Fibroblast of lung (primary cell): ENCODE data around the gene CROCC2. TPM values are rescaled to one million over a fixed set of nuclear protein-coding genes. Genes with fewer than 3 reads are reported as not detected.

Experiments
- DNase-seq, 2 donors: peaks; one replicate each; pipeline versions ENCODE4 v3.0.0 to v3.0.0-alpha.2; 2010; ENCODE audit warnings: low read depth in 2 of 2
- H2AFZ ChIP-seq: 2 replicates; pipeline ENCODE4 v1.5.1; 2012; ENCODE audit warnings: low read length, control low read depth, inconsistent platforms
- H3K27ac ChIP-seq: 2 replicates; pipeline ENCODE4 v1.5.1; 2011; ENCODE audit warnings: low read length, control low read depth; ENCODE audit not compliant: insufficient read depth
- H3K27me3 ChIP-seq: 2 replicates; pipeline ENCODE4 v1.5.1; 2011; ENCODE audit warnings: mild to moderate bottlenecking, low read length; ENCODE audit not compliant: control insufficient read depth, insufficient read depth
- H3K36me3 ChIP-seq: 2 replicates; pipeline ENCODE4 v1.5.1; 2011; ENCODE audit warnings: low read length; ENCODE audit not compliant: control insufficient read depth, insufficient read depth
- H3K4me1 ChIP-seq: 2 replicates; pipeline ENCODE4 v1.5.1; 2011; ENCODE audit warnings: low read length; ENCODE audit not compliant: control insufficient read depth, insufficient read depth; ENCODE audit errors: extremely low read depth
- H3K4me2 ChIP-seq: 2 replicates; pipeline ENCODE4 v1.5.1; 2011; ENCODE audit warnings: low read length, control low read depth; ENCODE audit not compliant: insufficient read depth; ENCODE audit errors: extremely low read depth
- H3K4me3 ChIP-seq, 4 experiments: fragments of 200-600 bp in 1 of 4; sonication (generic) in 1 of 4; replicated peaks in 1 of 4; 2 replicates each; pipeline ENCODE4 v1.5.1; 2011 to 2016; ENCODE audit warnings: low read length in 4 of 4, low read depth in 3 of 4, mild to moderate bottlenecking in 3 of 4, control low read depth in 2 of 4, inconsistent platforms in 1 of 4, mixed read lengths in 1 of 4; ENCODE audit not compliant: insufficient read depth in 1 of 4; ENCODE audit errors: control extremely low read depth in 1 of 4
- H3K79me2 ChIP-seq: 2 replicates; pipeline ENCODE4 v1.5.1; 2012; ENCODE audit warnings: mild to moderate bottlenecking, low read length, inconsistent platforms; ENCODE audit not compliant: control insufficient read depth, insufficient read depth
- H3K9ac ChIP-seq: 2 replicates; pipeline ENCODE4 v1.5.1; 2011; ENCODE audit warnings: mild to moderate bottlenecking, low read length, control low read depth; ENCODE audit not compliant: insufficient read depth
- H3K9me3 ChIP-seq: 2 replicates; pipeline ENCODE4 v1.5.1; 2012; ENCODE audit warnings: low read depth, low read length; ENCODE audit not compliant: control insufficient read depth, insufficient read depth
- H4K20me1 ChIP-seq: 2 replicates; pipeline ENCODE4 v1.5.1; 2011; ENCODE audit warnings: low read length; ENCODE audit not compliant: control insufficient read depth, insufficient read depth; ENCODE audit errors: extremely low read depth
- CTCF ChIP-seq, 2 donors: IDR thresholded peaks in 1 of 2; conservative IDR thresholded peaks in 1 of 2; 1 replicate in 1 of 2; 2 replicates in 1 of 2; pipeline ENCODE4 v1.5.1; 2011 to 2012; ENCODE audit warnings: low read length in 2 of 2, control low read depth in 1 of 2, inconsistent platforms in 1 of 2, low read depth in 1 of 2, mild to moderate bottlenecking in 1 of 2
- EZH2 ChIP-seq: IDR thresholded peaks from 2 replicates; pipeline ENCODE4 v1.5.1; 2012; ENCODE audit warnings: low read length, control low read depth, mild to moderate bottlenecking; ENCODE audit errors: missing control alignments
- polyA plus RNA-seq, 2 donors: library from polyadenylated mRNA; depleted of rRNA in 1 of 2; stranded (reverse) in 1 of 2; unstranded in 1 of 2; fragments of >200 nt; gene quantifications; 2 replicates each; pipeline ENCODE4 v1.2.1, GENCODE V29; 2011 to 2012; ENCODE audit warnings: missing spikeins in 1 of 2
- total RNA-seq: library from RNA; depleted of rRNA; stranded (reverse); fragments of >200 nt; gene quantifications from 2 replicates; pipeline ENCODE4 v1.2.1, GENCODE V29; 2014

CROCC2 gene
- total and polyA plus RNA-seq, 2 donors (not counting 1 experiment from before 2014, with no cell fraction given), result 0.12 to 0.33 TPM

- Histone ChIP-seq H3K4me2 (no peak overlapping the region), H3K27me3 (no peaks in the 10 kb centered on the region), H3K36me3 (peaks cover 14% of the 10 kb centered on the region), H3K27ac (no peak overlapping the region), H4K20me1 (no peaks in the 10 kb centered on the region), H3K79me2 (no peaks in the 10 kb centered on the region), H3K4me1 (no peaks in the 10 kb centered on the region), H3K9me3 (no peaks in the 10 kb centered on the region), H2AFZ (no peak overlapping the region), H3K4me3 (no peak overlapping the region), H3K9ac (no peak overlapping the region)
- DNase-seq, result no peak
- TF ChIP-seq CTCF (conservative IDR thresholded peaks at IDR 0.05 in 1 of 2, IDR thresholded peaks at IDR 0.05 in 1 of 2; ENCODE audit: low read depth in 1 of 2, low read length in 2 of 2), result no peak
- TF ChIP-seq EZH2, result no peak
Measured at GRCh38 chr2:241035818-241036396, 129.8 kb downstream of the CROCC2 start.

- H3K4me1 ChIP-seq, result no peaks in the 10 kb centered on the region
- no peak overlapping the region for H2AFZ ChIP-seq
- no peaks in the 10 kb centered on the region for H3K27me3 ChIP-seq
- no peak overlapping the region for H3K4me2 ChIP-seq
- no peak overlapping the region for H3K27ac ChIP-seq
- H3K79me2 ChIP-seq, result no peaks in the 10 kb centered on the region
- H3K9me3 ChIP-seq, result no peaks in the 10 kb centered on the region
- DNase-seq, result peak; percentile 9 to 32
- H3K4me3 ChIP-seq, result no peak overlapping the region
- no peak for TF ChIP-seq EZH2
- no peak for TF ChIP-seq CTCF (conservative IDR thresholded peaks at IDR 0.05 in 1 of 2, IDR thresholded peaks at IDR 0.05 in 1 of 2; ENCODE audit: low read depth in 1 of 2, low read length in 2 of 2)
- H3K9ac ChIP-seq, result no peak overlapping the region
- no peaks in the 10 kb centered on the region for H4K20me1 ChIP-seq
- peaks cover 14% of the 10 kb centered on the region for H3K36me3 ChIP-seq
Measured at GRCh38 chr2:241036397-241036963, 130.3 kb downstream of the CROCC2 start.

- H4K20me1 ChIP-seq, result no peaks in the 10 kb centered on the region
- no peak overlapping the region for H3K4me3 ChIP-seq
- TF ChIP-seq CTCF (conservative IDR thresholded peaks at IDR 0.05 in 1 of 2, IDR thresholded peaks at IDR 0.05 in 1 of 2; ENCODE audit: low read depth in 1 of 2, low read length in 2 of 2), result no peak
- no peak for TF ChIP-seq EZH2
- peaks cover 16% of the 10 kb centered on the region for H3K36me3 ChIP-seq
- H3K4me2 ChIP-seq, result no peak overlapping the region
- H2AFZ ChIP-seq, result no peak overlapping the region
- no peak overlapping the region for H3K9ac ChIP-seq
- H3K4me1 ChIP-seq, result no peaks in the 10 kb centered on the region
- no peaks in the 10 kb centered on the region for H3K79me2 ChIP-seq
- no peak for DNase-seq
- no peaks in the 10 kb centered on the region for H3K9me3 ChIP-seq
- no peaks in the 10 kb centered on the region for H3K27me3 ChIP-seq
- no peak overlapping the region for H3K27ac ChIP-seq
Measured at GRCh38 chr2:241036964-241037421, 130.9 kb downstream of the CROCC2 start.
